HepG2 (cell line): ENCODE data around the gene LAP3. TPM values are rescaled to one million over a fixed set of nuclear protein-coding genes. Genes with fewer than 3 reads are reported as not detected.

Experiments used
- ARNT ChIP-seq: fragments of 450-650 bp; IDR thresholded peaks from 2 replicates; pipeline ENCODE4 v1.6.1; 2017
- ATAD3A ChIP-seq: sonication (generic); formaldehyde crosslinking; IDR thresholded peaks from 2 replicates; pipeline ENCODE4 v1.4.0; 2020; ENCODE audit warnings: missing genetic modification reagents
- ATF1 ChIP-seq: IDR thresholded peaks from 2 replicates; pipeline ENCODE4 v1.6.1; 2016; ENCODE audit warnings: mild to moderate bottlenecking, control low read depth
- E2F2 ChIP-seq: sonication (generic); formaldehyde crosslinking; IDR thresholded peaks from 2 replicates; pipeline ENCODE4 v1.4.0; 2020; ENCODE audit warnings: missing genetic modification reagents, borderline replicate concordance
- ELK4 ChIP-seq: sonication (generic); formaldehyde crosslinking; IDR thresholded peaks from 2 replicates; pipeline ENCODE4 v1.9.0; 2021; ENCODE audit warnings: missing genetic modification reagents, borderline replicate concordance
- HNF4G ChIP-seq, 2 experiments: sonication (generic) in 1 of 2; formaldehyde crosslinking in 1 of 2; IDR thresholded peaks; 2 replicates each; pipeline versions ENCODE4 v1.4.0 to v1.6.1; 2011 to 2020; ENCODE audit warnings: borderline replicate concordance in 2 of 2, low read depth in 2 of 2, mild to moderate bottlenecking in 2 of 2, low read length in 1 of 2, missing genetic modification reagents in 1 of 2, moderate library complexity in 1 of 2
- JUN ChIP-seq: sonication (generic); formaldehyde crosslinking; IDR thresholded peaks from 2 replicates; pipeline ENCODE4 v1.4.0; 2020; ENCODE audit warnings: mild to moderate bottlenecking, missing genetic modification reagents
- KDM4B ChIP-seq: sonication (generic); formaldehyde crosslinking; IDR thresholded peaks from 2 replicates; pipeline ENCODE4 v1.4.0; 2020; ENCODE audit warnings: missing genetic modification reagents
- MYC ChIP-seq: sonication (generic); formaldehyde crosslinking; IDR thresholded peaks from 2 replicates; pipeline ENCODE4 v1.9.0; 2021; ENCODE audit warnings: missing genetic modification reagents, borderline replicate concordance
- YEATS2 ChIP-seq: sonication (generic); formaldehyde crosslinking; IDR thresholded peaks from 2 replicates; pipeline ENCODE4 v1.4.0; 2020; ENCODE audit warnings: missing genetic modification reagents, borderline replicate concordance
- ZBTB39 ChIP-seq: sonication (generic); formaldehyde crosslinking; IDR thresholded peaks from 2 replicates; pipeline ENCODE4 v1.5.0; 2020; ENCODE audit warnings: missing genetic modification reagents
- ZC3H13 ChIP-seq: sonication (generic); formaldehyde crosslinking; IDR thresholded peaks from 2 replicates; pipeline ENCODE4 v1.8.1; 2023; ENCODE audit warnings: mild to moderate bottlenecking, missing genetic modification reagents, moderate library complexity
- ZFP82 ChIP-seq: sonication (generic); formaldehyde crosslinking; IDR thresholded peaks from 2 replicates; pipeline ENCODE4 v1.5.1; 2020; ENCODE audit warnings: mild to moderate bottlenecking, missing genetic modification reagents, borderline replicate concordance
- ZNF280B ChIP-seq: sonication (generic); formaldehyde crosslinking; IDR thresholded peaks from 2 replicates; pipeline ENCODE4 v1.5.0; 2020; ENCODE audit warnings: missing genetic modification reagents, mild to moderate bottlenecking, borderline replicate concordance
- ZNF607 ChIP-seq: sonication (generic); formaldehyde crosslinking; IDR thresholded peaks from 2 replicates; pipeline ENCODE4 v1.5.1; 2020; ENCODE audit warnings: missing genetic modification reagents, mild to moderate bottlenecking, borderline replicate concordance
- ZNF687 ChIP-seq: sonication (generic); formaldehyde crosslinking; IDR thresholded peaks from 2 replicates; pipeline ENCODE4 v1.5.1; 2020; ENCODE audit warnings: mild to moderate bottlenecking, missing genetic modification reagents, moderate library complexity
- ZSCAN29 ChIP-seq: sonication (generic); formaldehyde crosslinking; conservative IDR thresholded peaks from 2 replicates; pipeline ENCODE4 v1.4.0; 2020; ENCODE audit warnings: mild to moderate bottlenecking, missing genetic modification reagents
- polyA plus RNA-seq, 8 experiments: library from polyadenylated mRNA; depleted of rRNA in 3 of 8; stranded (reverse) in 7 of 8; unstranded in 1 of 8; fragments of >200 nt; fragmentation: Illumina TruSeq in 4 of 8; extraction: Trizol in 4 of 8; gene quantifications; 2 replicates each; pipeline versions ENCODE4 v1.2.1 to v1.2.3, GENCODE V29; 2011 to 2016; ENCODE audit warnings: low read depth in 4 of 8, missing spikeins in 1 of 8, mixed read lengths in 1 of 8; ENCODE audit not compliant: insufficient read depth in 1 of 8
- total RNA-seq, 5 experiments: library from RNA; depleted of rRNA; stranded (reverse); fragments of >200 nt; fragmentation: Illumina TruSeq; extraction: Trizol; gene quantifications; 2 replicates each; pipeline ENCODE4 v1.2.3, GENCODE V29; 2016; ENCODE audit warnings: low read depth in 1 of 5

Gene LAP3
- total and polyA plus RNA-seq, 2 of the 13 experiments (the other 11 are each of a cell fraction or from before 2014, with no cell fraction given), result 106 to 125 TPM

GRCh38 chr4:17614416-17615299, 37.7 kb downstream of the LAP3 start, which contains the start of gene MED28 (continued):
- TF ChIP-seq ELK4 (CRISPR knock-in tag), result no peak
- TF ChIP-seq ATF1 (CRISPR knock-in tag), result 0 out of 2 replicates have a peak, but pooled peaks have one; percentile 47
- TF ChIP-seq ATAD3A, result no peak
- no peak for TF ChIP-seq ZC3H13
- peak; percentile 23; the same call in 1 of the 2 replicates for TF ChIP-seq ZNF607
- TF ChIP-seq ZNF687 (CRISPR knock-in tag), result peak; percentile 77
- no peak for TF ChIP-seq HNF4G (IDR thresholded peaks at IDR 0.05; ENCODE audit: borderline replicate concordance, low read depth, low read length)
- TF ChIP-seq HNF4G (CRISPR knock-in tag; IDR thresholded peaks at IDR 0.05; ENCODE audit: borderline replicate concordance, low read depth), result no peak
- TF ChIP-seq KDM4B, result no peak; the same call in 1 of the 2 replicates
- TF ChIP-seq MYC (CRISPR knock-in tag), result peak; percentile 79; the same call in 1 of the 2 replicates
- 0 out of 2 replicates have a peak, but pooled peaks have one; percentile 59 for TF ChIP-seq ZFP82
- TF ChIP-seq ZBTB39, result no peak
- TF ChIP-seq ZSCAN29 (CRISPR knock-in tag), result no peak
- no peak for TF ChIP-seq E2F2 (CRISPR knock-in tag)
- no peak for TF ChIP-seq JUN
- no peak for TF ChIP-seq ARNT
- TF ChIP-seq YEATS2 (CRISPR knock-in tag), result peak; percentile 75; the same call in 1 of the 2 replicates
- TF ChIP-seq ZNF280B (CRISPR knock-in tag), result peak; percentile 51; the same call in 1 of the 2 replicates
